H1 (cell line): ENCODE results near the gene RNF135. TPM values are rescaled to one million over a fixed set of nuclear protein-coding genes. Genes with fewer than 3 reads are reported as not detected.

Experiments used
- HDAC6 ChIP-seq: IDR thresholded peaks from one replicate; pipeline ENCODE4 v1.7.1; 2012; ENCODE audit warnings: low read depth, mild to moderate bottlenecking, inconsistent platforms, low read length, moderate library complexity
- MAFK ChIP-seq: IDR thresholded peaks from 2 replicates; pipeline ENCODE4 v1.6.1; 2012; ENCODE audit warnings: low read depth, mild to moderate bottlenecking, improper control_type of control experiment, low read length
- SAP30 ChIP-seq: fragments of 300-600 bp; sonication (generic); IDR thresholded peaks from 2 replicates; pipeline ENCODE4 v1.7.1; 2012; ENCODE audit warnings: low read length, moderate library complexity, mild to moderate bottlenecking, inconsistent platforms; ENCODE audit not compliant: insufficient read depth, insufficient replicate concordance
- polyA plus RNA-seq, 7 experiments: library from polyadenylated mRNA; depleted of rRNA in 3 of 7; stranded (reverse) in 5 of 7; unstranded in 2 of 7; fragments of >200 nt in 5 of 7; fragments of 200-250 nt in 2 of 7; gene quantifications; 1 replicate in 5 of 7; 2 replicates in 1 of 7; 4 replicates in 1 of 7; pipeline versions ENCODE4 v1.2.1 to v1.2.3, GENCODE V29; 2011 to 2013; ENCODE audit warnings: missing spikeins in 2 of 7, mixed read lengths in 2 of 7
- total RNA-seq: library from RNA; stranded (reverse); fragmentation: NEBNext Ultra II Directional; extraction: Animal tissue kit (Norgen Biotek cat#: 25700); gene quantifications from 2 replicates; pipeline ENCODE4 v1.2.1, GENCODE V29; 2021

RNF135 gene
- total and polyA plus RNA-seq, 2 of the 8 experiments (the other 6 are each of a cell fraction or from before 2014, with no cell fraction given): 8.8 to 9.0 TPM

- TF ChIP-seq SAP30 (no peak), HDAC6 (no peak), MAFK (no peak)
Observed at GRCh38 chr17:31015639-31016038, 44.8 kb downstream of the RNF135 start (continued).
